GM18526 (cell line): ENCODE results near the gene ZNF408.

Experiments used
- POLR2A ChIP-seq: IDR thresholded peaks from 3 replicates; pipeline ENCODE4 v1.6.1; 2011; ENCODE audit not compliant: insufficient read length; ENCODE audit errors: extremely low read depth

ZNF408 gene

DNA sequence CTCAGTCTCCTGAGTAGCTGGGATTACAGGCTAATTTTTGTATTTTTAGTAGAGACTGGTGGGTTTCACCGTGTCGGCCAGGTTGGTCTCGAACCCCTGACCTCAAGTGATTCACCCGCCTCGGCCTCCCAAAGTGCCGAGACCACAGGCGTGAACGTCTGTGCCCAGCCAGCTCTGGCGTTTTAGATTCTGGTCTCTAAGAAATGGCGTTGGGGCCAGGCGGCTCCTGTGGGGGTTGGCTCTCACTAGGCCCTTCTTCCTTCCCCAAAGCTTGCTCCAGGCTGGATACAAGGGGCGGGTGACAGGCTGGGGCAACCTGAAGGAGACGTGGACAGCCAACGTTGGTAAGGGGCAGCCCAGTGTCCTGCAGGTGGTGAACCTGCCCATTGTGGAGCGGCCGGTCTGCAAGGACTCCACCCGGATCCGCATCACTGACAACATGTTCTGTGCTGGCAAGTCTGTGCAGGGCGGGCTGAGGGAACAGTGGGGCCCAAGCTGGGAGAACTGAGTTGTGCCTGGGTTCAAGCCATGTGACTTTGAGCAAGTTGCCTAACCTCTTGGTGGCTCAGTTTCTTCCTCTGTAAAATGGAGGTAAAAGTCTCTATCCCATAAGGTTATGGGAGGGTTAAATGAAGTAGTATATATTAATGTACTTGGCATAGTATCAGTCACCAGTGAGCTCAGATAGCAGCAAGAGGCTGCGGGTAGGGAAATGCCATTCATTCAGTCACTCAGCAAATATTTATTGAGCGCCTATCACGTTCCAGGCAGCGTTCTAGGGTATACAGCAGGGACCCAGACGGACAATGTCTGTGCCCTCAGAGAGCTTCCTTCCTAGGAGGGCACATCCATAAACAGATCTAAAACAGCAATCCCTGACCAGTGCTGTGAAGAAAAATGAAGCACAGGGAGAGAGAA is 28.5 kb downstream of the ZNF408 start:
- no peak for TF ChIP-seq POLR2A

DNA sequence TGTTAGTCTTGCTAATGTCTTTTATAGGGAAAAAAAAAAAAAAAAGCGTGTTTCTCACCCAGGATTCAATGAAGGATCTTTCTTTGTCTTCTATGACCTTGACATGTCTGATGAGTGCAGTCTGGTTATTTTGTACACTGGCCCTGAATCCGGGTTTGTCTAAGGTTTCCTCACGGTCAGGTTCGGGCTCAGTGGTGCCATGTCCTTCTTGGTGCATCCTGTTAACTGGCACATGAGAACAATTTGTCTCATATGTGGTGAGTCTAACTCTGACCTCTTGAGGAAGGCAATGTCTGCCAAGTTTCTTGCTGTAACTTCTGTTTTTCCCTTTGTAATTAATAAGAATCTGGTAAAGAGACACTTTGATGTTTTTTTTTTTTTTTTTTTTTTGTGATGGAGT is 30.7 kb downstream of the ZNF408 start:
- no peak for TF ChIP-seq POLR2A

DNA sequence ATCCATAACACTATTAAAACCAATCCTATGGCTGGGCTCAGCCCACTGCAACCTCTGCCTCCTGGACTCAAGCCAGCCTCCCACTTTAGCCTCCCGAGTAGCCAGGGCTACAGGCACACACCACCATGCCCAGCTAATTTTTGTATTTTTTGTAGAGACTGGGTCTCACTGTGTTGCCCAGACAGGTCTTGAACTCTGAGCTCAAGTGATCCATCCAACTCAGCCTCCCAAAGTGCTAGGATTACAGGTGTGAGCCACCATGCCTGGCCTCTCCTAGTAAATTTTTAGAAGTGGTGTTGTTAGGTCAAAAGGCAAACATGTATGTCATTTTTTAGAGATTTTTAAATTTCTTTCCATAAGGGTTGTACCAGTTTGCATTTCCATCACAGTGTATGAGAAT is 32.4 kb downstream of the ZNF408 start:
- TF ChIP-seq POLR2A, result no peak

DNA sequence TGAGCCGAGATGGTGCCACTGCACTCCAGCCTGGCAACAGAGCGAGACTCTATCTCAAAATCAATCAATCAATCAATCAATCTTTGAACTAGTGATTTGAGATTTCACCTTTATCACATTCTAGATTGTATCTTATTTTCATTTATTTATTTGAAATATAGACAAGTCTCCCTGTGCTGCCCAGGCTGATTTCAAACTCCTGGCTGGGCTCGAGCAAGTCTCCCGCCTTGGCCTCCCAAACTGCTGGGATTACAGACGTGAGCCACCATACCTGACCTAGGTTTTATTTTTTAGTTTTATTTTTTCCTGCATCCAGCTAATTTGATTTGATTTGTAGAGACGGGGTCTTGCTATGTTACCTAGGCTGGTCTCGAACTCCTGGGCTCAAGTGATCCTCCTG is 35.3 kb downstream of the ZNF408 start:
- TF ChIP-seq POLR2A, result no peak

GRCh38 chr11:46736615-46737014 is 35.8 kb downstream of the ZNF408 start:
- no peak for TF ChIP-seq POLR2A

- TF ChIP-seq POLR2A, result no peak
Observed at GRCh38 chr11:46737699-46738098, 36.9 kb downstream of the ZNF408 start.

DNA sequence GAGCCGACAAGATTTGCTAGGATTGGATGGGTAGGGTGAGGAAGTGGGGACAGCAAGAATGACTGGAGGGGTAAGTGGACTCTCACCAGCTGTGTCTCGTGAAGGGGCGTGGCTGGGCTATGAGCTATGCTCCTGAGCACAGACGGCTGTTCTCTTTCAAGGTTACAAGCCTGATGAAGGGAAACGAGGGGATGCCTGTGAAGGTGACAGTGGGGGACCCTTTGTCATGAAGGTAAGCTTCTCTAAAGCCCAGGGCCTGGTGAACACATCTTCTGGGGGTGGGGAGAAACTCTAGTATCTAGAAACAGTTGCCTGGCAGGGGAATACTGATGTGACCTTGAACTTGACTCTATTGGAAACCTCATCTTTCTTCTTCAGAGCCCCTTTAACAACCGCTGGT is 38.1 kb downstream of the ZNF408 start:
- no peak for TF ChIP-seq POLR2A

DNA sequence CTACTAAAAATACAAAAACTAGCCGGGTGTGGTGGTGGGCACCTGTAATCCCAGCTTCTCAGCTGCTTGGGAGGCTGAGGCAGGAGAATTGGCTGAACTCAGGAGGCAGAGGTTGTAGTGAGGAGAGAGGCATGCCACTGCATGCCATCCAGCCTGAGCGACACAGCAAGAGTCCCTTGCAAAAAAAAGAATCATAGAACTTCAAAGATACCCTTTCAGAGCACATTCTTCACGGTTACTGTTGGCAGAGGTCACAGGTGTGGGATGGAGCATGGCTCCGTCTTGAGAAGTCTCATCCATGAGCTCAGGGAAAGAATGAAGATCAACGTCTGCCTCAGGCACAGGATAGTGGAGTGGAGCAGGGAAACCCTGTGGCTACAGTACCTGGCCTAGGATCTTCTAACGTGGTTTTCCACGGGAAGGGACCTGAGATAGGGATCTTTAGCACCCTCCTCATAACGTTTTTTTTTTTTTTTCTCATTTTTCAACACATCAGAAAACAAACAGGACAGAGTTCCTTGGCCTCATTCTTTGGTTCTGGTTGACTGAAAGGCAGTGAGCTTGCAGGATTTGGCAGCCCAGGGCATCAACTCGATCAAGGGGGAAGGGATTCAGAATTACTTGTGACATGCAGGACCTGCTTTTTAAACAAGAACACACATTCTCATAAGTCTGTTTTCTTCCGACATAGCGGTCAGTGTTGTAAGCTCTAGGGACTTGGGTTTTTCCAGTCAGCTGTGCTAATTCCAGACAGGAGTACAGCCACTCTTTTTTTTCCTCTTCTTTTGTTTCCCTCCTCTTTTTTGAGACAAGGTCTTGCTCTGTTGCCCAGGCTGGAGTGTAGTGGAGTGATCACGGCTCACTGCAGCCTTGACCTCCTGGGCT is 41.0 kb downstream of the ZNF408 start:
- TF ChIP-seq POLR2A, result no peak

DNA sequence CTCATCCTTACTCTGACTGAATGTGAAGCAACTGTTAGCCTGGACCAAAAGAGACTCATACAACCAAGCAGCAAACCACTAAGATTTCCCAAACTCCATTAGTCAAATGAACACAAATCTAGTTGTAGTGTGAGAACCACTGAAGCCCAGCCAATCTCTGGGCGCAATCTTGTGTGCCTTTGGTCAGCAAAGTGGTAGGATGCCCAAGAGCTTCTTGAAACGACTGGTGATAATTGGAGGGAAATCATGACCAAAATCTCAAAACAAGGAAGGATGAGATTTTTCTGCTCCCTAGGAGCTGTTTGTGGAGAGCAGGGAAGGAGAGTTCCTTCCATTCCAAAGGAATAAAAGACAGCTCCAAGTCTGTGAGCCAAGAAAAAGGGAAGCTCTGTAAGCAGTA is 42.2 kb downstream of the ZNF408 start:
- TF ChIP-seq POLR2A, result no peak

- TF ChIP-seq POLR2A, result no peak
Observed at GRCh38 chr11:46743693-46744339, 43.0 kb downstream of the ZNF408 start.

- no peak for TF ChIP-seq POLR2A
Observed at GRCh38 chr11:46745328-46745727, 44.5 kb downstream of the ZNF408 start.

DNA sequence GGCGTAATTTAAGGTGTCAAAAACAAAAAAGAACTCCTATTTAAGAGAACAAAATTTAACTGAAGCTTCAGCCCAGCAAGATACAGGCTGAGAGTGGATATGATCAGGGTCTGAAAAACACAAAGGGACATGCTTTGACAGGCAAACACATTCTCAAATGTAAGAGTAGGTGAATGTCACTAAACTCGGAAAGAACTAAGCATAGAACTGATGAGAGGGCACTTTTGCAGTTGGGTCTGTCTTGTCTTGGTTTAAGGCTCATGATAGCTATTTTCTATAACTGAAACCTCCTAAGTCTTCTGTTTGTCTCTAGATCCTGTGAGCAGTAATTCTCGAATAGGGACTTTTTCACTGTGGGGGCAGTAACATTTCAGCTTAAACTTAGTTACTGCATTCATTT is 45.2 kb downstream of the ZNF408 start:
- no peak for TF ChIP-seq POLR2A

GRCh38 chr11:46747150-46747549 is 46.3 kb downstream of the ZNF408 start:
- TF ChIP-seq POLR2A, result no peak
